Muscle of leg (tissue), 11 donors: ENCODE data around the gene TRAF3IP3. TPM values are rescaled to one million over a fixed set of nuclear protein-coding genes. Genes with fewer than 3 reads are reported as not detected.

Experiments
- DNase-seq: peaks from one replicate; pipeline ENCODE4 v3.0.0; 2013
- H3K27ac ChIP-seq: one replicate; pipeline ENCODE4 v1.5.1; 2013; ENCODE audit warnings: mild to moderate bottlenecking, low read length, control low read depth
- H3K27me3 ChIP-seq: one replicate; pipeline ENCODE4 v1.6.1; 2013; ENCODE audit warnings: low read length; ENCODE audit not compliant: control insufficient read depth, insufficient read depth
- H3K36me3 ChIP-seq: one replicate; pipeline ENCODE4 v1.6.1; 2013; ENCODE audit warnings: low read length; ENCODE audit not compliant: control insufficient read depth, insufficient read depth
- H3K4me1 ChIP-seq: one replicate; pipeline ENCODE4 v1.6.1; 2013; ENCODE audit warnings: low read length; ENCODE audit not compliant: control insufficient read depth, insufficient read depth
- H3K4me3 ChIP-seq: one replicate; pipeline ENCODE4 v1.5.1; 2013; ENCODE audit warnings: low read length, control low read depth
- H3K9me3 ChIP-seq: replicated peaks from 2 replicates; pipeline ENCODE4 v1.6.1; 2013; ENCODE audit warnings: low read depth, low read length; ENCODE audit not compliant: control insufficient read depth
- WGBS: methylation state at CpG from one replicate; pipeline ENCODE4 v1.1.5; 2013; ENCODE audit warnings: missing lambda C conversion rate; ENCODE audit not compliant: insufficient coverage; 5-methylcytosine and 5-hydroxymethylcytosine counted together
- polyA plus RNA-seq, 8 donors: library from polyadenylated mRNA; unstranded; fragments of 120-200 nt; gene quantifications; one replicate each; pipeline versions ENCODE4 v1.2.1 to v1.2.3, GENCODE V29; 2013; ENCODE audit warnings: inconsistent platforms in 1 of 8, low replicate concordance in 1 of 8; ENCODE audit not compliant: insufficient read length in 8 of 8, insufficient read depth in 1 of 8
- total RNA-seq: library from RNA; stranded (reverse); fragments of 120-200 nt; gene quantifications from one replicate; pipeline ENCODE4 v1.2.4, GENCODE V29; 2013

Gene TRAF3IP3
- total and polyA plus RNA-seq, 9 donors, result 0.82 to 3.2 (median 2.2) TPM

- Histone ChIP-seq H3K36me3 (no peaks in the 10 kb centered on the region), H3K27ac (no peak overlapping the region), H3K9me3 (no peaks in the 10 kb centered on the region), H3K27me3 (peaks cover 21% of the 10 kb centered on the region), H3K4me1 (peaks cover 13% of the 10 kb centered on the region), H3K4me3 (no peak overlapping the region)
- no CpG with 5 or more reads among the region's 4 CpGs for WGBS
- no peak for DNase-seq
Observed at GRCh38 chr1:209807509-209807908, 51.7 kb downstream of the TRAF3IP3 start.

DNA sequence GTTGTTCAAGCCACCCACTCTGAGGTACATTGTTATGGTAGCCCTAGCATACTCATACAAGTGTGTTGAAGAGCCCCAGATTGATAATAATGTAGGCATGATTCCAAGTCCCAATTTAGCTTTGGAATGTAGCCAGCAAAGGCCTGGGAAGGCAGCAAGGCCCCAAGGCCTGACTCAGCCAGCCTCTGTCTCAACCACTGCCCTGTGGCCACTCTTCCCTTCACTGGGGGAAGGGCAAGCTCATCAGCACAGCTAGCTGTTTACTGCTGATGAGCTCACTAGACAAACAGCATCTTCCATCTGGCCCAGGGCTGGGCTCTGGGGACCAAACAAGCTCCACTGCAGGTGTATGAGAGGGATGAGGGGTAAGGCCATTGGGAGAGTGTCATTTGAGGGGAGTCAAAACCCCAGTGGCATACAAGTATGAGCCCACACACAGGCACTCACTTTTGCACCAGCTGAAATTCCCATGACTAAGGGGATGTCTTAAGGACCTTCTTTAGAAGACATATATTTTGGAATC lies 52.3 kb downstream of the TRAF3IP3 start:
- peak; percentile 47 for DNase-seq
- H3K27ac ChIP-seq, result no peak overlapping the region
- H3K4me3 ChIP-seq, result no peak overlapping the region
- no peaks in the 10 kb centered on the region for H3K36me3 ChIP-seq
- H3K9me3 ChIP-seq, result no peaks in the 10 kb centered on the region
- peaks cover 13% of the 10 kb centered on the region for H3K4me1 ChIP-seq
- peaks cover 18% of the 10 kb centered on the region for H3K27me3 ChIP-seq

GRCh38 chr1:209809611-209810010 lies 53.8 kb downstream of the TRAF3IP3 start:
- H3K9me3 ChIP-seq, result no peaks in the 10 kb centered on the region
- no peaks in the 10 kb centered on the region for H3K36me3 ChIP-seq
- peaks cover 13% of the 10 kb centered on the region for H3K4me1 ChIP-seq
- H3K27ac ChIP-seq, result no peak overlapping the region
- DNase-seq, result no peak
- peaks cover 14% of the 10 kb centered on the region for H3K27me3 ChIP-seq
- no CpG with 5 or more reads among the region's 4 CpGs for WGBS
- no peak overlapping the region for H3K4me3 ChIP-seq

DNA sequence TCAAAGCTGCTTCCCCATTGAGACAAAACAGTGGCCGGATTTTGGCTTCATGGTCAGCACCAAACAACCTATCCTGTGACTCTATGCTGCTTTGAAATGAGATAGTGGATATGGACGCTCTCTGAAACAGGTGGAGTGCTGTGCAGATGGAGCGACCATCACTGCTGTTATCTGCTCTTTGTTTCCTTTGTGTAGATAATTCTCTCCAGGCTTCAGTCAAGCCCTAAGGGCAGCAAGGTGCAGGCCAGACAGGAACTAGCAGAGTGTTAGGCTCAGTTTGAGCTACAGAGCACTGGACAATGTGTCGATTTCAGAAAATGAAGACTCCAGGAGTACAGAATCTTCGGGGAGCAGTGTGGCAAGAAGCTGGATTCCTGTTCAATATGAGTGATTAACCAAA lies 54.9 kb downstream of the TRAF3IP3 start:
- H3K27ac ChIP-seq, result no peak overlapping the region
- H3K27me3 ChIP-seq, result peaks cover 3% of the 10 kb centered on the region
- no peaks in the 10 kb centered on the region for H3K9me3 ChIP-seq
- no peak for DNase-seq
- WGBS, result 75% methylated on average over 2 of the region's 5 CpGs
- no peaks in the 10 kb centered on the region for H3K36me3 ChIP-seq
- no peak overlapping the region for H3K4me3 ChIP-seq
- H3K4me1 ChIP-seq, result peaks cover 10% of the 10 kb centered on the region

DNA sequence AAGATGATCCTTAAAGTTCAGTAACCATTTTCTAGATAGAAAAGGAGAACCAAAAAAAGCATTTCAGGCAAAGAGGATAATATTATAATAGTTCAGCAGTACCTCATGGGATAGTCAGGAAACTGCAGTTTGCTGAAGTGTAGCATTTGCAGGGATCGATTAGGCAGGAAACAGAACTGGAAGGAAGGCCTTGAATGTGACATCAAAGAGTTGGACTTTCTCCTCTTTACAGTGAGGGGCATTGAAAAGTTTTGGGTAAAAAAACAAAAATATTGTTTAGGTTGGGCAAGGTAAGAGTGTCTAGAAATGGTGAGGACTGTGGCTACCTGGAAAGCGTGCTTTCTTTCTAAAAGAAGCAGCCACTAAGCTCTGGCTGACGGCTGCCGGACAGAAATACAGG lies 58.0 kb downstream of the TRAF3IP3 start:
- H3K4me3 ChIP-seq, result no peak overlapping the region
- 77% methylated on average over 2 of the region's 4 CpGs for WGBS
- H3K27me3 ChIP-seq, result peaks cover 6% of the 10 kb centered on the region
- H3K27ac ChIP-seq, result no peak overlapping the region
- H3K36me3 ChIP-seq, result no peaks in the 10 kb centered on the region
- H3K9me3 ChIP-seq, result no peaks in the 10 kb centered on the region
- DNase-seq, result no peak
- H3K4me1 ChIP-seq, result no peaks in the 10 kb centered on the region

- Histone ChIP-seq H3K9me3 (no peaks in the 10 kb centered on the region), H3K27ac (no peak overlapping the region), H3K36me3 (no peaks in the 10 kb centered on the region), H3K27me3 (peaks cover 6% of the 10 kb centered on the region), H3K4me3 (no peak overlapping the region), H3K4me1 (no peaks in the 10 kb centered on the region)
- DNase-seq, result no peak
- 63% methylated on average over 2 of the region's 3 CpGs for WGBS
Observed at GRCh38 chr1:209815490-209815889, 59.6 kb downstream of the TRAF3IP3 start.

DNA sequence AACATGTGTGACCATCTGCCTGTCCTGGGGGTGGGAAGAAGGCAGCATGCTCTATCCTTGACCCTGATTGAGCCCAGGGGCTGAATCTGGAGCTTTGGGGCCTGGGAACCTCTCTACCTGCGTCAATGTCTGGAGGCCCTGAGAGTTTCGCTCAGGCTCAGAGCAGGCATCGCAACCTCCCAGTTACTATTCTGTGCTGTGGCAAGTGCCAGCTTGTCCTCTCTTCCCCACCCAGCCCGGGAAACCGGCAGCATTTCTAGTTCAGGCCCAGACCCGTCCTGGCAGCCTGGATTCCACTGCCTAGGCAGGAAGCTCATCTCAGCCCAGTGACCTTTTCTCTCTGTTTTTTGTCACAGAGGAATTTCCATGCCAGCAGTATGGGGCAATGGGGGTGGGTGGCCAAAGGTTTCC lies 60.1 kb downstream of the TRAF3IP3 start:
- Histone ChIP-seq H3K4me1 (no peaks in the 10 kb centered on the region), H3K36me3 (no peaks in the 10 kb centered on the region), H3K27ac (no peak overlapping the region), H3K9me3 (no peaks in the 10 kb centered on the region), H3K4me3 (no peak overlapping the region), H3K27me3 (peaks cover 6% of the 10 kb centered on the region)
- DNase-seq, result no peak
- WGBS, result 76% methylated on average over 6 of the region's 6 CpGs

DNA sequence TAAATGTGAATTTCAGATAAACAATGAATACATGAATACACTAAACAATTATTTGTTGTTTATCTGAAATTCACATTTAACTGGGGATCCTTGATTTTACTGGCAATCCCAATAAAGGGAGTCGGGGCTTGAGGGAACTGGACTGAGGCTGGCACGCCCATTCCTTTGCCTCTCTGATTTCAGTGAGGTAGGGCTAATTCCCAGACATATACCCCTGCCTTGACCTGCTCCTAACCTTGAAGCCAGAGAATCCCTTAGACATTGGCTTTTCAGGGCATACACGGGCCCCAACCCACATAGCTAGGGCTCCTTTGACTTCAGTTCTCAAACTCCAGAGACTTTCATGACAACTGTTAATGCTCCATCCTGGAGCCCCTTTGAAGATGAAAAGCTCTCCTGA lies 61.1 kb downstream of the TRAF3IP3 start:
- no peak for DNase-seq
- Histone ChIP-seq H3K36me3 (no peaks in the 10 kb centered on the region), H3K27ac (no peak overlapping the region), H3K4me3 (no peak overlapping the region), H3K27me3 (peaks cover 6% of the 10 kb centered on the region), H3K9me3 (no peaks in the 10 kb centered on the region), H3K4me1 (no peaks in the 10 kb centered on the region)
- WGBS, result no CpG with 5 or more reads among the region's 3 CpGs

DNA sequence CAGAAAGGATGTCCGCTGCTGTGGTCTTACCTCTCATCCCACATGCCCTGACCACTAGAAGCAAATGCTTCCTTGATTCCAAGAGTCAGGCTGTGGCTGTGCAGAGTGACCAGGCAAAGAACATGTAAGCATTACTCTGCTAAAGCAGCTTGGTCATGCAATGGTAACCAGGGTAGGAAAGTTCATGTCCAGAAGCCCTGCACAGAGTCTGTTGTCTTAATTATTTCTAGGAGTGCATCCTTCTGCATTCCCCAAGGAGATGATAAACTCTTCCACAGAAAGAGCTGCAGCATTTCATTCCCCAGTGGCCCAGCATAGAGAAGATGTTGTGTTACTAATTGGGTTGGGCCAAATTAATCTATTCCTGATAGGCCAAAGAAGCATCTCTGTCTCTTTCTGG lies 61.8 kb downstream of the TRAF3IP3 start:
- H3K27me3 ChIP-seq, result peaks cover 6% of the 10 kb centered on the region
- no peaks in the 10 kb centered on the region for H3K4me1 ChIP-seq
- 78% methylated on average over 1 of the region's 1 CpG for WGBS
- no peaks in the 10 kb centered on the region for H3K36me3 ChIP-seq
- no peak overlapping the region for H3K4me3 ChIP-seq
- no peak overlapping the region for H3K27ac ChIP-seq
- no peak for DNase-seq
- H3K9me3 ChIP-seq, result no peaks in the 10 kb centered on the region

GRCh38 chr1:209819058-209819457 lies 63.2 kb downstream of the TRAF3IP3 start:
- no peaks in the 10 kb centered on the region for H3K36me3 ChIP-seq
- no peak overlapping the region for H3K4me3 ChIP-seq
- no peaks in the 10 kb centered on the region for H3K9me3 ChIP-seq
- no CpG with 5 or more reads among the region's 1 CpG for WGBS
- no peaks in the 10 kb centered on the region for H3K4me1 ChIP-seq
- no peak overlapping the region for H3K27ac ChIP-seq
- H3K27me3 ChIP-seq, result peaks cover 6% of the 10 kb centered on the region
- DNase-seq, result no peak

- Histone ChIP-seq H3K9me3 (no peaks in the 10 kb centered on the region), H3K4me3 (no peak overlapping the region), H3K27ac (no peak overlapping the region), H3K4me1 (peaks cover 3% of the 10 kb centered on the region), H3K36me3 (no peaks in the 10 kb centered on the region), H3K27me3 (peaks cover 7% of the 10 kb centered on the region)
- no peak for DNase-seq
- WGBS, result 61% methylated on average over 2 of the region's 4 CpGs
Observed at GRCh38 chr1:209820986-209821385, 65.1 kb downstream of the TRAF3IP3 start.
